Thoracic aorta (tissue), 2 donors: ENCODE measurements around the gene ISL1. TPM values are rescaled to one million over a fixed set of nuclear protein-coding genes. Genes with fewer than 3 reads are reported as not detected.

Source experiments
- ATAC-seq: fragments of 150-250 bp; one replicate; pipeline ENCODE4 v1.8.0; 2017; ENCODE audit warnings: low read depth; ENCODE audit not compliant: insufficient number of reproducible peaks, low FRiP score
- DNase-seq: peaks from one replicate; pipeline ENCODE4 v3.0.0-alpha.2; 2020; ENCODE audit warnings: low spot score
- H3K27ac ChIP-seq, 2 donors: fragments of 200-600 bp; sonication (generic); 1 replicate in 1 of 2; 2 replicates in 1 of 2; pipeline ENCODE4 v1.5.1; 2016; ENCODE audit warnings: mild to moderate bottlenecking in 2 of 2, moderate library complexity in 2 of 2
- H3K27me3 ChIP-seq: fragments of 200-600 bp; sonication (generic); replicated peaks from 2 replicates; pipeline ENCODE4 v1.6.0; 2016; ENCODE audit warnings: mild to moderate bottlenecking; ENCODE audit not compliant: insufficient read depth
- H3K36me3 ChIP-seq: fragments of 200-600 bp; sonication (generic); one replicate; pipeline ENCODE4 v1.5.1; 2016
- H3K4me1 ChIP-seq, 2 donors: fragments of 200-600 bp; sonication (generic); 1 replicate in 1 of 2; 2 replicates in 1 of 2; pipeline versions ENCODE4 v1.5.1 to v1.6.0; 2016; ENCODE audit warnings: low read depth in 2 of 2, mild to moderate bottlenecking in 1 of 2; ENCODE audit not compliant: control insufficient read depth in 1 of 2
- H3K4me3 ChIP-seq: fragments of 200-600 bp; sonication (generic); 2 replicates; pipeline ENCODE4 v1.5.1; 2016; ENCODE audit warnings: mild to moderate bottlenecking
- H3K9me3 ChIP-seq: fragments of 200-600 bp; sonication (generic); 2 replicates; pipeline ENCODE4 v1.5.1; 2016
- CTCF ChIP-seq: fragments of 200-600 bp; sonication (generic); IDR thresholded peaks from one replicate; pipeline ENCODE4 v1.5.1; 2019; ENCODE audit warnings: antibody characterized with exemption
- total RNA-seq, 2 donors: library from RNA; depleted of rRNA; stranded (reverse); fragments of >200 nt; gene quantifications; one replicate each; pipeline versions ENCODE4 v1.1.0 to v1.2.3, GENCODE V29; 2016

The ISL1 gene
- total RNA-seq, 2 donors from 2014 or later = not detected

DNA sequence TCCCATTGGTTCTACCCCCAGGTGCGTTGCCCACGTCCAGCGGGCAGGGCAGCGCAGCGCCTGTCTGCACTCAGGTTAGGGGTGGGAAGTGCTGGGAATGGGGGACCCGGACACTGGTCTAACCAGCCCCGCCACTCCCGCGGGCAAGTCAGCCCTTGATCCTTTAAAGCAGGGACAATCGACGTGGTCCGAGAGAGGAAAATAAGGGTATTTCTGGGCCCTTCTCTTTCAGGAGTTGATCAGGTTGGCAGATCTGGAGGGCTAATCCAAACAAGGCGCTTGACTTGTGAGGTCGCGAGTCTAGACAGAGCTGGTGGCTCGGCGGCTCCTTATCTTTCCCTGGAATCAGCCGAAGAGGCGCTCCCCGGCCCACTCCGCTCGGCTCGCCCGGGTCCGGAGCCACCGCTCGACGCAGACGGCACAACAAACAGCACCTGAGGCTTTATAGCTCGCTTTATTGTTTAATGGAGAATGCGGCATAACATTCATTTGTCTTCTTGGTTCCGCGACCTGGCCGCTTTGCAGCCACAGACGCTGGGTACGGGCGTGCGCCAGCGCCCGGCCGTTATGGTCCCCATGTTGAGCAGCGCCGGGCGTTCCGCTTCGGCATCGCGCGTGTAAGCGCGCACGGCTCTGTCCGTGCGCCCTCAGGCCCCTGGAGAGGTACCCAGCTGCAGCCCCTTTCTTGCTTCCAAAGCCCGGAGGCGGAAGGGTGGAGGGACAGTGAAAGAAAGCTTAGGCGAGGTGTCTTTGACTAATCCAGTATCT lies 15.8 kb downstream of the ISL1 start:
- Histone ChIP-seq H3K4me1 (peaks cover 0 to 4% of the 10 kb centered on the region in 2 donors), H3K36me3 (no peaks in the 10 kb centered on the region), H3K9me3 (no peaks in the 10 kb centered on the region), H3K27me3 (peaks cover 4% of the 10 kb centered on the region), H3K4me3 (no peak overlapping the region), H3K27ac (no peak overlapping the region)
- ATAC-seq (no peak), DNase-seq (no peak)
- TF ChIP-seq CTCF = no peak

DNA sequence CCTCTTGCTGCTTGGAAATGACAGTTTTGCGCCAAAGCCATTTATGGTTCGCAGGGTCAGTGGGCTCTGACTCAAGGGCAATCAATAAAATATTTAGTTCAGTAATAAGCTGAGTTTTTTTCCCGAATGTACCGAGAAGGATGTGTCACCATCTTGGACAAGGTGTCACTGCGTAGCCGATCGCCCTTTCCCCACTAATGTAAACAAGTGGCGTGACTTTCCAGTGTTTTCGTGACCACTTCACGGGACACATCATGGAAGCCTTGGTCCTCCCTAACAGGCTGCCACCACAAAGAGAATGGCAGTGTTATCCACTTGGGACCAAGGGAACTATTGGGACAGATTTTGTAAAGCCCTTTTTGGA lies 16.4 kb downstream of the ISL1 start:
- peaks cover 0 to 4% of the 10 kb centered on the region in 2 donors for H3K4me1 ChIP-seq
- ATAC-seq = no peak
- DNase-seq = no peak
- H3K27ac ChIP-seq = no peak overlapping the region
- no peaks in the 10 kb centered on the region for H3K9me3 ChIP-seq
- peaks cover 4% of the 10 kb centered on the region for H3K27me3 ChIP-seq
- no peak for TF ChIP-seq CTCF
- no peak overlapping the region for H3K4me3 ChIP-seq
- H3K36me3 ChIP-seq = no peaks in the 10 kb centered on the region

- Histone ChIP-seq H3K9me3 (no peaks in the 10 kb centered on the region), H3K36me3 (no peaks in the 10 kb centered on the region), H3K27me3 (no peaks in the 10 kb centered on the region), H3K27ac (no peak overlapping the region), H3K4me3 (no peak overlapping the region), H3K4me1 (peaks cover 0 to 1% of the 10 kb centered on the region in 2 donors)
- no peak for TF ChIP-seq CTCF
- DNase-seq (no peak), ATAC-seq (no peak)
Observed at GRCh38 chr5:51404255-51404654, 21.0 kb downstream of the ISL1 start.

DNA sequence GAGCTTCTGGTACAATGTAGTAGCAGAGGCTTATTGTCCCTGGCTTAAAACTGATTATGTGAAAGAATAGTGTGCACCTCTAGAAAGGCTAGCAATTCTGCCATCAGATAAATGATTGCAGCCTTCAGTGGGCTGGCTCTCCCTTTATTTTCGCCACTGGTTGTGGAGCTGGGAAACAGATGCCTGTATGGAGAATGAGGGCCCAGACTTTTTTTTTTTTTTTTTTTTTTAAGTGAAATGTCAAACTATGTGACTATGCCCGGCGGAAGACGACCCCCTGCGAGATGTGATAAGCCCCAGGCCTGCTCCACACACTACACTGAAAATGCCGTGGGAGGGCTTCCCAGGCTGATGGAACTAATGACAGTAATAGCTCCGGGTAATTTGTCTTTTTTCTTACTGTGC lies 28.7 kb downstream of the ISL1 start:
- Histone ChIP-seq H3K9me3 (no peaks in the 10 kb centered on the region), H3K36me3 (no peaks in the 10 kb centered on the region), H3K27me3 (no peaks in the 10 kb centered on the region), H3K4me1 (no peaks in the 10 kb centered on the region), H3K27ac (no peak overlapping the region), H3K4me3 (no peak overlapping the region)
- DNase-seq (no peak), ATAC-seq (no peak)
- TF ChIP-seq CTCF = no peak

DNA sequence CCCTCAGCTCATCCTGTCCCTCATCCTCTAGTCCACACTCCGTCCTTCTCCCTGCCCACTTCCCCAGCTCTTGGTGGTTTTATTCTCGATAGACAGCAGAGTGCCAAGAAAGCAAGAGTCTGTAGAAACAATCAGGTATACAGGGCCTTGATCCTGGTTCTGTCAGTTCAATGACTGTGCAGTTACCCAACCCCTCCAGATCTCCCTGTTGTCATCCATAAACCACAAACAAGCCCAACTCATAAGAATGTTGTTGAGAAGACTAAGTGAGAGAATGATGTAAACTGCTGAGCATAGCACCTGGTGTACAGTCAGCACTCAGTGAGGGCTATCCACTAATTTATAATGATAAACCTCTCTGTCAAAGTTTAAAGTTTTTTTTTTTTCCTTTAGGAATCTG lies 31.3 kb downstream of the ISL1 start:
- ATAC-seq = no peak
- DNase-seq = no peak
- H3K27ac ChIP-seq = no peak overlapping the region

More for the DNA sequence above, 31.3 kb downstream of the ISL1 start:
- no peaks in the 10 kb centered on the region for H3K9me3 ChIP-seq
- no peaks in the 10 kb centered on the region for H3K36me3 ChIP-seq
- no peaks in the 10 kb centered on the region for H3K27me3 ChIP-seq
- H3K4me3 ChIP-seq = no peak overlapping the region
- no peaks in the 10 kb centered on the region for H3K4me1 ChIP-seq
- no peak for TF ChIP-seq CTCF
